Amygdala (tissue), 56 donors: ENCODE results near the gene LIMK2.
"Not testable (repeated sequence)": the region's sequence is repeated elsewhere in the genome, so short reads cannot be mapped to it uniquely, and the experiment has no call there.

ENCODE experiments used
- DNase-seq, 56 donors: peaks; one replicate each; lab custom pipeline; 2025; lab: John Stamatoyannopoulos, UW

LIMK2 gene

GRCh38 chr22:31287818-31288495, 75.9 kb downstream of the LIMK2 start:
- DNase-seq, result no peak

GRCh38 chr22:31288496-31289240, 76.6 kb downstream of the LIMK2 start:
- DNase-seq, result no peak

GRCh38 chr22:31289344-31289743, 77.2 kb downstream of the LIMK2 start:
- no peak for DNase-seq

GRCh38 chr22:31290494-31291471, 78.7 kb downstream of the LIMK2 start:
- DNase-seq, result peak; percentile 51 to 98 (median 90)

- DNase-seq, result peak in 15 of 56 donors; percentile 14 to 71 (median 54)
Observed at GRCh38 chr22:31291481-31292235, 79.6 kb downstream of the LIMK2 start.

- peak in 55 of 56 donors; percentile 31 to 94 (median 84) for DNase-seq
Observed at GRCh38 chr22:31292236-31292989, 80.3 kb downstream of the LIMK2 start, which contains the start of gene PIK3IP1. Gene PIK3IP1 (minus strand): TSS chr22:31292488. CDS start chr22:31292344, 144 bp downstream.

- no peak for DNase-seq
Observed at GRCh38 chr22:31295360-31295759, 83.3 kb downstream of the LIMK2 start.

GRCh38 chr22:31295831-31296657, 83.9 kb downstream of the LIMK2 start:
- no peak for DNase-seq

- no peak for DNase-seq
Observed at GRCh38 chr22:31300896-31301295, 88.8 kb downstream of the LIMK2 start.

GRCh38 chr22:31302006-31302405, 89.9 kb downstream of the LIMK2 start:
- no peak for DNase-seq

GRCh38 chr22:31302537-31302936, 90.4 kb downstream of the LIMK2 start:
- no peak for DNase-seq

- DNase-seq, result no peak
Observed at GRCh38 chr22:31305194-31305593, 93.1 kb downstream of the LIMK2 start.

GRCh38 chr22:31308181-31308580, 96.1 kb downstream of the LIMK2 start:
- DNase-seq, result no peak

GRCh38 chr22:31313366-31314147, 101.5 kb downstream of the LIMK2 start:
- peak in 42 of 56 donors; percentile 8 to 84 (median 46) for DNase-seq

GRCh38 chr22:31314220-31314619, 102.1 kb downstream of the LIMK2 start:
- DNase-seq, result not testable (repeated sequence)

- DNase-seq, result peak in 15 of 56 donors; percentile 12 to 48 (median 24)
Observed at GRCh38 chr22:31321421-31321820, 109.3 kb downstream of the LIMK2 start.
